ENCODE results near the gene CDK2.

CDK2 gene

DNA sequence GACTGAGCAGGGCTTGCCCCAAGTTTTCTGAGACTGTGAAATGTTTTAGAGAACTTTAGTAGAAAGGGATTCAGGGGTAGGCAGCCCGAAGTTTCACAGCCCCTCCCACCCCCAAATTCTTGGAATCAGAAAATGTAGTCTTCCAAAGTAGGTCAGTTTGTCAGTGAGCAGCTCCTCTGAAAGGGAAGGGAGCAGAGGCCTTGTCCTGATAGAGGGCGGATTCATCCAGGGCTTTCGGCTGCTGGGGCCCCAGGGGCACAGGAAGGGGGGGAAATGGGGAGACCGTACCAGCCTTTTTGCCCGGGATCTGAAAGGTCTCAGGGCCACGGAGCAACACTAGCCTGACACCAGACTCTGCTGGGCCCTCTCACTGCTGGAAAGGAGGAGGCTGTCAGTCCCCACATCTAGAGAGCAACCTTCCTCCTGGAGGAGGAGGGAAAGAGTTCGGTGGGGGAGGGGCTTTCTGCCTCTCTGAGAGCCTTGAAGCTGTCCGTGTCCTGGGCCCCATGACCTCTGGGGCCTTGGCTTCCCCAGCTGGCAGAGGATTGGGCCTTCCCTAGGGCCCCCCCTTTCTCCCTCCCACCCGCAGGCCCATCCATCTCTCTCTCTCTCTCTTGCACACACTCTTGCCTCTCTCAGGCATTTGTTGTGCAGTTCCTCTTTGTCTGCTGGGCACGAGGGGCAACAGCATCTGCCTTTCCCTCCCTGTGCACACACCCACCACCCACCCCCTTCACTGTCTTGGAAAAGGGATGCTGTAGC lies 54.0 kb downstream of the CDK2 start, which contains the start of gene IKZF4:
Gene IKZF4, plus strand, starts transcription at position 621 of the 762 bp plus-strand sequence. CDS start 451 bp downstream, outside the sequence.
- peaks cover 20% of the 10 kb centered on the region for H3K36me3 Mint-ChIP-seq
- CTCF ChIA-PET, result interaction anchor here (1.5 to 2.6 kb wide), 2 partner anchors 9 to 24 kb away, joined by 8 to 11 read pairs; partner anchors contain the start of gene SUOX
- H3K4me3 Mint-ChIP-seq, result peak within 1 kb of the TSS; percentile 91
- no peaks in the 10 kb centered on the region for H3K9me3 Mint-ChIP-seq
- peaks cover 60% of the 10 kb centered on the region for H3K4me1 Mint-ChIP-seq
- DNase-seq, result peak; percentile 55
- H3K27ac Mint-ChIP-seq, result peak within 1 kb of the TSS; percentile 90
- peaks cover 3% of the 10 kb centered on the region for H3K27me3 Mint-ChIP-seq

GRCh38 chr12:56021889-56022497 lies 55.4 kb downstream of the CDK2 start:
- Mint-ChIP-seq H3K36me3 (peaks cover 28% of the 10 kb centered on the region), H3K4me3 (peak overlapping the region; percentile 91), H3K27ac (peak overlapping the region; percentile 90), H3K27me3 (peaks cover 3% of the 10 kb centered on the region), H3K9me3 (no peaks in the 10 kb centered on the region), H3K4me1 (peaks cover 59% of the 10 kb centered on the region)
- DNase-seq, result no peak
- CTCF ChIA-PET, result interaction anchor here (2.6 to 10.4 kb wide), 2 partner anchors 8 to 28 kb away, joined by 11 to 128 read pairs; partner anchors contain the start of gene SUOX

All from activated naive CD4-positive, alpha-beta T cell treated with anti-CD3 and anti-CD28 coated beads, Interleukin-2, amount 10 ng/mL, durations not matched to agents 7 days and 5 days (primary cell).